Small intestine (tissue), 7 donors: Measurements from ENCODE around the gene TRIM59. TPM values are rescaled to one million over a fixed set of nuclear protein-coding genes. Genes with fewer than 3 reads are reported as not detected.
"Not testable (repeated sequence)": the region's sequence is repeated elsewhere in the genome, so short reads cannot be mapped to it uniquely, and the experiment has no call there.

ENCODE experiments used
- DNase-seq, 2 donors: peaks; one replicate each; pipeline versions ENCODE4 v3.0.0 to v3.0.0-alpha.2; 2013
- FAIRE-seq: peaks from 2 replicates; lab custom pipeline; 2012; peaks lifted over from hg19 to GRCh38; lab: Jason Lieb, UNC
- H3K27ac ChIP-seq, 3 donors: one replicate each; pipeline ENCODE4 v1.5.1; 2013; ENCODE audit warnings: low read length in 2 of 3, mild to moderate bottlenecking in 2 of 3, control low read depth in 1 of 3, inconsistent platforms in 1 of 3, low read depth in 1 of 3, moderate library complexity in 1 of 3
- H3K27me3 ChIP-seq, 3 donors: one replicate each; pipeline ENCODE4 v1.6.1; 2013; ENCODE audit warnings: low read length in 3 of 3, inconsistent platforms in 1 of 3; ENCODE audit not compliant: control insufficient read depth in 3 of 3, insufficient read depth in 3 of 3
- H3K36me3 ChIP-seq, 3 donors: one replicate each; pipeline ENCODE4 v1.6.1; 2013; ENCODE audit warnings: low read length in 3 of 3, inconsistent platforms in 1 of 3, low read depth in 1 of 3, mild to moderate bottlenecking in 1 of 3, moderate library complexity in 1 of 3; ENCODE audit not compliant: control insufficient read depth in 3 of 3, insufficient read depth in 2 of 3
- H3K4me1 ChIP-seq, 3 donors: one replicate each; pipeline ENCODE4 v1.6.1; 2013; ENCODE audit warnings: low read length in 2 of 3, inconsistent platforms in 1 of 3, low read depth in 1 of 3, mild to moderate bottlenecking in 1 of 3, moderate library complexity in 1 of 3; ENCODE audit not compliant: control insufficient read depth in 3 of 3, insufficient read depth in 2 of 3
- H3K4me3 ChIP-seq, 3 donors: one replicate each; pipeline ENCODE4 v1.5.1; 2013; ENCODE audit warnings: low read length in 3 of 3, control low read depth in 1 of 3, inconsistent platforms in 1 of 3, low read depth in 1 of 3, mild to moderate bottlenecking in 1 of 3, moderate library complexity in 1 of 3
- H3K9me3 ChIP-seq, 2 donors: one replicate each; pipeline ENCODE4 v1.6.1; 2013; ENCODE audit warnings: low read depth in 1 of 2, low read length in 1 of 2; ENCODE audit not compliant: control insufficient read depth in 2 of 2, insufficient read depth in 1 of 2
- whole genome bisulfite sequencing, 3 donors: extraction: QIAGEN DNeasy Blood & Tissue Kit; methylation state at CpG; one replicate each; pipeline ENCODE4 v1.1.7; 2013; 5-methylcytosine and 5-hydroxymethylcytosine counted together
- polyA plus RNA-seq, 4 donors: library from polyadenylated mRNA; stranded (reverse) in 3 of 4; unstranded in 1 of 4; fragments of 200-250 nt in 3 of 4; fragments of 120-200 nt in 1 of 4; gene quantifications; one replicate each; pipeline versions ENCODE4 v1.2.1 to v1.2.3, GENCODE V29; 2013
- donor health status: healthy with polysubstance abuse.
- donor health status: control.
- donor health status: control.
- donor health status: Bipolar disorder and iron deficiency.
- donor health status: healthy.

Gene TRIM59
- polyA plus RNA-seq, 4 donors, result 0.54 to 12.2 (median 3.2) TPM

GRCh38 chr3:160470181-160470580 lies 20.6 kb upstream of the TRIM59 start:
- no peak overlapping the region for H3K4me3 ChIP-seq
- peaks cover 0 to 16% of the 10 kb centered on the region in 2 donors for H3K9me3 ChIP-seq
- FAIRE-seq (no peak), DNase-seq (no peak)
- peaks cover 0 to 4% (median 0%) of the 10 kb centered on the region in 3 donors for H3K27me3 ChIP-seq
- no peak overlapping the region for H3K27ac ChIP-seq
- H3K4me1 ChIP-seq, result no peaks in the 10 kb centered on the region
- 76 to 85% (median 76%) methylated on average over 5 of the region's 5 CpGs for WGBS, 3 donors
- H3K36me3 ChIP-seq, result no peaks in the 10 kb centered on the region

- DNase-seq, result no peak
- no peaks in the 10 kb centered on the region for H3K36me3 ChIP-seq
- H3K27ac ChIP-seq, result no peak overlapping the region
- H3K9me3 ChIP-seq, result peaks cover 0 to 4% of the 10 kb centered on the region in 2 donors
- FAIRE-seq, result no peak
- WGBS, 3 donors, result 56 to 71% (median 71%) methylated on average over 1 of the region's 1 CpG
- H3K4me1 ChIP-seq, result no peaks in the 10 kb centered on the region
- H3K27me3 ChIP-seq, result no peaks in the 10 kb centered on the region
- no peak overlapping the region for H3K4me3 ChIP-seq
Measured at GRCh38 chr3:160464971-160465370, 15.4 kb upstream of the TRIM59 start.

- DNase-seq, result no peak
- no peak overlapping the region for H3K4me3 ChIP-seq
- H3K9me3 ChIP-seq, result peaks cover 0 to 3% of the 10 kb centered on the region in 2 donors
- H3K27me3 ChIP-seq, result no peaks in the 10 kb centered on the region
- no peak overlapping the region for H3K27ac ChIP-seq
- H3K36me3 ChIP-seq, result no peaks in the 10 kb centered on the region
- no peak for FAIRE-seq
- 74 to 89% (median 78%) methylated on average over 2 of the region's 2 CpGs for WGBS, 3 donors
- no peaks in the 10 kb centered on the region for H3K4me1 ChIP-seq
Measured at GRCh38 chr3:160464321-160464720, 14.7 kb upstream of the TRIM59 start.

GRCh38 chr3:160460033-160460432 lies 10.4 kb upstream of the TRIM59 start:
- DNase-seq (no peak), FAIRE-seq (no peak)
- 54 to 79% (median 69%) methylated on average over 3 of the region's 3 CpGs for WGBS, 3 donors

DNA sequence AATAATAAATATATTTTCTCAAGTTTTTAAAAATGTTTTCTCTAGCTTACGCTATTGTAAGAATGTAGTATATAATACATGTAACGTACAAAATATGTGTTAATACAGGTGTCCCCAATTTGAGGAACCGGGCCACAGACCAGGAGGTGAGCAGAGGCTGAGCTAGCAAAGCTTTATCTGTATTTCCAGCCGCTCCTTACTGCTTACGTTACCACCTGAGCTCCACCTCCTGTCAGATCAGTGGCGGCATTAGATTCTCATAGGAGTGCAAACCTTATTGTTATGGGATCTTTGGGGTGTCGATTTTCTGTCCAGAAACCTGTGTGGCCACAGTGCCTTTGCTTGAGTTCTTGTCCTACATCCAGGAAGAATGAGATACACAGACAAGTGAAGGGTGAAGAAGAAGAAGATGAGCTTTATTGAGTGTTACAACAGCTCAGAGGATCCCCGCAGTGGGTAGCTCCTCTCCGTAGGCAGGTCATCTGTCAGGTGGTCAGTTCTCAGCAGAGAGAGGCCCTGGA lies 9.9 kb upstream of the TRIM59 start:
- WGBS, 3 donors, result 89 to 93% (median 91%) methylated on average over 9 of the region's 9 CpGs

More at GRCh38 chr3:160460033-160460432, 10.4 kb upstream of the TRIM59 start:
- no peaks in the 10 kb centered on the region for H3K4me1 ChIP-seq
- no peak overlapping the region for H3K4me3 ChIP-seq
- no peaks in the 10 kb centered on the region for H3K36me3 ChIP-seq
- no peaks in the 10 kb centered on the region for H3K27me3 ChIP-seq
- H3K9me3 ChIP-seq, result peaks cover 0 to 3% of the 10 kb centered on the region in 2 donors
- H3K27ac ChIP-seq, result no peak overlapping the region

GRCh38 chr3:160458151-160458550 lies 8.6 kb upstream of the TRIM59 start:
- FAIRE-seq (no peak), DNase-seq (no peak)
- H3K4me1 ChIP-seq, result no peaks in the 10 kb centered on the region
- H3K27me3 ChIP-seq, result no peaks in the 10 kb centered on the region
- H3K9me3 ChIP-seq, result peaks cover 0 to 3% of the 10 kb centered on the region in 2 donors
- H3K27ac ChIP-seq, result no peak overlapping the region
- 56 to 70% (median 63%) methylated on average over 4 of the region's 4 CpGs for WGBS, 3 donors
- no peak overlapping the region for H3K4me3 ChIP-seq
- H3K36me3 ChIP-seq, result no peaks in the 10 kb centered on the region

More for the DNA sequence above, 9.9 kb upstream of the TRIM59 start:
- Histone ChIP-seq H3K27me3 (no peaks in the 10 kb centered on the region), H3K4me1 (no peaks in the 10 kb centered on the region), H3K9me3 (peaks cover 0 to 3% of the 10 kb centered on the region in 2 donors), H3K27ac (no peak overlapping the region), H3K4me3 (no peak overlapping the region), H3K36me3 (no peaks in the 10 kb centered on the region)
- FAIRE-seq (no peak), DNase-seq (no peak)

- no peak overlapping the region for H3K27ac ChIP-seq
- H3K36me3 ChIP-seq, result no peaks in the 10 kb centered on the region
- FAIRE-seq (no peak), DNase-seq (no peak)
- WGBS, 3 donors, result 83 to 89% (median 85%) methylated on average over 3 of the region's 3 CpGs
- peaks cover 0 to 2% of the 10 kb centered on the region in 2 donors for H3K9me3 ChIP-seq
- no peaks in the 10 kb centered on the region for H3K27me3 ChIP-seq
- no peak overlapping the region for H3K4me3 ChIP-seq
- H3K4me1 ChIP-seq, result no peaks in the 10 kb centered on the region
Measured at GRCh38 chr3:160455846-160456245, 6.3 kb upstream of the TRIM59 start.

GRCh38 chr3:160454995-160455394 lies 5.4 kb upstream of the TRIM59 start:
- no peak overlapping the region for H3K4me3 ChIP-seq
- FAIRE-seq, result no peak
- peaks cover 0 to 5% (median 4%) of the 10 kb centered on the region in 3 donors for H3K4me1 ChIP-seq
- H3K9me3 ChIP-seq, result peaks cover 0 to 7% of the 10 kb centered on the region in 2 donors
- no peak overlapping the region for H3K27ac ChIP-seq
- H3K27me3 ChIP-seq, result peaks cover 0 to 1% (median 0%) of the 10 kb centered on the region in 3 donors
- 49 to 75% (median 66%) methylated on average over 1 of the region's 1 CpG for WGBS, 3 donors
- no peaks in the 10 kb centered on the region for H3K36me3 ChIP-seq
- no peak for DNase-seq

DNA sequence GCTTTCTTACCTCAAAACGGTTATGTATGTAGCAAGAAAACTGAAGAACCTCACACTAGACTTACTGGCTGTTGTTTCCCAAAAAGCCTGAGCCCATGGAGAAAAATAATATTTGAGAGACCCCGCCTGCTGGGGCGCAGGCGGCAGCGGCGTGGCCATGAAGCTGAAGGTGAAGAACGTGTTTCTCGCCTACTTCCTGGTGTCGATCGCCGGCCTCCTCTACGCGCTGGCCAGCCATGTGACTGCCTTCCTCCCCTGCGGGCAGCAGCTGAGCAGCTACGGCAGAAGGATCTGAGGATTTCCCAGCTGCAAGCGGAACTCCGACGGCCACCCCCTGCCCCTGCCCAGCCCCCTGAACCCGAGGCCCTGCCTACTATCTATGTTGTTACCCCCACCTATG lies 2.7 kb upstream of the TRIM59 start:
- not testable (repeated sequence) for DNase-seq, H3K4me3 ChIP-seq, H3K9me3 ChIP-seq, H3K4me1 ChIP-seq, H3K27ac ChIP-seq, H3K27me3 ChIP-seq, H3K36me3 ChIP-seq, FAIRE-seq
- 94 to 96% (median 94%) methylated on average over 14 to 19 of the region's 19 CpGs for WGBS, 3 donors
